Measurements from ENCODE around the gene SLC6A7. TPM values are rescaled to one million over a fixed set of nuclear protein-coding genes. Genes with fewer than 3 reads are reported as not detected.

SLC6A7 gene
- total and polyA plus RNA-seq, 7 donors: 0.46 to 10.8 (median 0.60) TPM; not detected in 4

- H3K27me3 ChIP-seq: no peaks in the 10 kb centered on the region
- TF ChIP-seq POLR2AphosphoS5 (IDR thresholded peaks at IDR 0.05) (no peak), POLR2A (IDR thresholded peaks at IDR 0.05) (no peak), EP300 (IDR thresholded peaks at IDR 0.05) (no peak), CTCF (IDR thresholded peaks at IDR 0.05) (no peak)
- DNase-seq: no peak
- 21 to 72% methylated on average over 4 of the region's 4 CpGs for WGBS, 2 donors
- H3K9me3 ChIP-seq: no peaks in the 10 kb centered on the region
- peaks cover 0 to 13% (median 6%) of the 10 kb centered on the region in 4 donors for H3K4me1 ChIP-seq
- no peak overlapping the region for H3K27ac ChIP-seq
- no peaks in the 10 kb centered on the region for H3K36me3 ChIP-seq
- intact Hi-C loops (cut with DNase I): no loop called here
- no peak overlapping the region for H3K4me3 ChIP-seq
These were observed 12.1 kb upstream of the SLC6A7 start for GRCh38 chr5:150177721-150178120.

GRCh38 chr5:150178262-150178661 is 11.6 kb upstream of the SLC6A7 start:
- peaks cover 0 to 13% (median 6%) of the 10 kb centered on the region in 4 donors for H3K4me1 ChIP-seq
- WGBS, 2 donors: 13 to 46% methylated on average over 4 of the region's 4 CpGs
- no peak overlapping the region for H3K27ac ChIP-seq
- H3K4me3 ChIP-seq: no peak overlapping the region
- no peaks in the 10 kb centered on the region for H3K27me3 ChIP-seq
- no peaks in the 10 kb centered on the region for H3K36me3 ChIP-seq
- DNase-seq: no peak
- H3K9me3 ChIP-seq: no peaks in the 10 kb centered on the region
- TF ChIP-seq POLR2A (IDR thresholded peaks at IDR 0.05) (no peak), POLR2AphosphoS5 (IDR thresholded peaks at IDR 0.05) (no peak), EP300 (IDR thresholded peaks at IDR 0.05) (no peak), CTCF (IDR thresholded peaks at IDR 0.05) (no peak)
- intact Hi-C loops (cut with DNase I): no loop called here

GRCh38 chr5:150179019-150179620 is 10.7 kb upstream of the SLC6A7 start:
- H3K27me3 ChIP-seq: no peaks in the 10 kb centered on the region
- intact Hi-C loops (cut with DNase I): no loop called here
- peak overlapping the region in 2 of 4 donors; percentile 53 to 59 for H3K27ac ChIP-seq
- TF ChIP-seq POLR2AphosphoS5 (IDR thresholded peaks at IDR 0.05): no peak
- no peak for TF ChIP-seq POLR2A (IDR thresholded peaks at IDR 0.05)
- no peak for TF ChIP-seq EP300 (IDR thresholded peaks at IDR 0.05)
- no peak for TF ChIP-seq CTCF (IDR thresholded peaks at IDR 0.05)
- 52 to 85% methylated on average over 7 of the region's 7 CpGs for WGBS, 2 donors
- H3K4me3 ChIP-seq: no peak overlapping the region
- DNase-seq: no peak
- H3K4me1 ChIP-seq: peaks cover 0 to 13% (median 6%) of the 10 kb centered on the region in 4 donors
- no peaks in the 10 kb centered on the region for H3K9me3 ChIP-seq
- H3K36me3 ChIP-seq: no peaks in the 10 kb centered on the region

GRCh38 chr5:150180241-150181026 is 9.4 kb upstream of the SLC6A7 start:
- Histone ChIP-seq H3K4me1 (peaks cover 0 to 13% (median 6%) of the 10 kb centered on the region in 4 donors), H3K27ac (peak overlapping the region; percentile 53 to 71 (median 62)), H3K36me3 (no peaks in the 10 kb centered on the region), H3K9me3 (no peaks in the 10 kb centered on the region), H3K4me3 (no peak overlapping the region), H3K27me3 (no peaks in the 10 kb centered on the region)
- intact Hi-C loops (cut with DNase I): no loop called here
- TF ChIP-seq POLR2AphosphoS5 (IDR thresholded peaks at IDR 0.05) (peak in 2 of 4 donors; percentile 7 to 34), POLR2A (IDR thresholded peaks at IDR 0.05) (no peak), CTCF (IDR thresholded peaks at IDR 0.05) (no peak), EP300 (IDR thresholded peaks at IDR 0.05) (no peak)
- peak; percentile 84 for DNase-seq
- WGBS, 2 donors: 21 to 49% methylated on average over 18 of the region's 18 CpGs

All from sigmoid colon (tissue), 7 donors.